ENCODE results near the gene CCT6B.

DNA sequence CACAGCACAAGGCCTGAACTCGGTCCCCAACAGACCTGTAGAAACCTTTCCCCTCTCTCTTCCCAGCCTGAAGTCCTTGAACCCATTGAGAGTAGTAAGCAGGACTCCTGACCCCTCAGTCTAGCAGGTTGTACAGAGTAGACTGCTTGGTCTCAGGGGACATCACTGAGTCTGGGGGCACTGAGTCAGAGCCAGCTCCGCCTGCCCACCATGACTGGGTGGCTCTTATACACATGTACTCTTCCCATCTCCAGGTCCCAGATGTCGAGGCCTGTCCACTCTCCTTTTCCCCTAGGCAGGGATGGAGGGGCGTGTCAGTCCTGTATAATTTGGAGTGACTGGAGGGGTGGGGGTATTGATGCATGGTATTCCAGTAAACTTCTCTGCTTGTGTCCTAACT lies 42.5 kb upstream of the CCT6B start:
- TF ChIP-seq, protein P1, sequence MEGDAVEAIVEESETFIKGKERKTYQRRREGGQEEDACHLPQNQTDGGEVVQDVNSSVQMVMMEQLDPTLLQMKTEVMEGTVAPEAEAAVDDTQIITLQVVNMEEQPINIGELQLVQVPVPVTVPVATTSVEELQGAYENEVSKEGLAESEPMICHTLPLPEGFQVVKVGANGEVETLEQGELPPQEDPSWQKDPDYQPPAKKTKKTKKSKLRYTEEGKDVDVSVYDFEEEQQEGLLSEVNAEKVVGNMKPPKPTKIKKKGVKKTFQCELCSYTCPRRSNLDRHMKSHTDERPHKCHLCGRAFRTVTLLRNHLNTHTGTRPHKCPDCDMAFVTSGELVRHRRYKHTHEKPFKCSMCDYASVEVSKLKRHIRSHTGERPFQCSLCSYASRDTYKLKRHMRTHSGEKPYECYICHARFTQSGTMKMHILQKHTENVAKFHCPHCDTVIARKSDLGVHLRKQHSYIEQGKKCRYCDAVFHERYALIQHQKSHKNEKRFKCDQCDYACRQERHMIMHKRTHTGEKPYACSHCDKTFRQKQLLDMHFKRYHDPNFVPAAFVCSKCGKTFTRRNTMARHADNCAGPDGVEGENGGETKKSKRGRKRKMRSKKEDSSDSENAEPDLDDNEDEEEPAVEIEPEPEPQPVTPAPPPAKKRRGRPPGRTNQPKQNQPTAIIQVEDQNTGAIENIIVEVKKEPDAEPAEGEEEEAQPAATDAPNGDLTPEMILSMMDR (conservative IDR thresholded peaks at IDR 0.05): no peak
- no peak for TF ChIP-seq EZH2 (IDR thresholded peaks at IDR 0.05; ENCODE audit: low read depth)
